GM12892 (cell line): Measurements from ENCODE around the gene C10orf90.

ENCODE experiments used
- DNase-seq: peaks from one replicate; pipeline ENCODE4 v3.0.0; 2011; ENCODE audit not compliant: insufficient read length
- FAIRE-seq: peaks from 2 replicates; lab custom pipeline; 2011; peaks lifted over from hg19 to GRCh38; lab: Jason Lieb, UNC
- POLR2A ChIP-seq: IDR thresholded peaks from 2 replicates; pipeline ENCODE4 v1.6.1; 2011; ENCODE audit warnings: low read depth, low read length, control low read depth
- POLR2AphosphoS5 ChIP-seq: IDR thresholded peaks from 2 replicates; pipeline ENCODE4 v1.6.1; 2011; ENCODE audit warnings: low read depth, low read length, control low read depth
- TAF1 ChIP-seq: IDR thresholded peaks from 2 replicates; pipeline ENCODE4 v1.6.1; 2011; ENCODE audit warnings: low read depth, mild to moderate bottlenecking, control low read depth, low read length, borderline replicate concordance

C10orf90 gene

DNA sequence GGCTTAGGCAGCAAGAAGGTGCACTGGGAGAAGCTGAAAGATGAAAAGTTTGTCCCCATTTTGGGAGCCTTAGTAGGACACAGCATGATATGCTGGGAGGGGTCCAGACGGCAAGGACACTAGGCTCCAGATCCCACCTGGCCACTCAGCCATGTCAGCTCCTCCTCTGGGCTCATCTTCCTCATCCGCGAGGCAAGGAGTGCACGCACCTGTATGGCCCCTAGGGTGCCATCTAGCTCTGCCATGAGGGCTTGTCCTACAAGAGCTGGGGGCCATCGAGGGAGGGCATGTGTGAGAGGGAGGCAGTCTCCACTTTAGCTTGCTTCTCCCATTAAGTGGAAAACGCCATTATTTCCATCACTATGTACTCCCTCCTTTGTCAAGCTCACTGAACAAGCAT lies 146.0 kb downstream of the C10orf90 start:
- no peak for DNase-seq
- FAIRE-seq, result no peak
- TF ChIP-seq POLR2A, result no peak
- no peak for TF ChIP-seq TAF1

DNA sequence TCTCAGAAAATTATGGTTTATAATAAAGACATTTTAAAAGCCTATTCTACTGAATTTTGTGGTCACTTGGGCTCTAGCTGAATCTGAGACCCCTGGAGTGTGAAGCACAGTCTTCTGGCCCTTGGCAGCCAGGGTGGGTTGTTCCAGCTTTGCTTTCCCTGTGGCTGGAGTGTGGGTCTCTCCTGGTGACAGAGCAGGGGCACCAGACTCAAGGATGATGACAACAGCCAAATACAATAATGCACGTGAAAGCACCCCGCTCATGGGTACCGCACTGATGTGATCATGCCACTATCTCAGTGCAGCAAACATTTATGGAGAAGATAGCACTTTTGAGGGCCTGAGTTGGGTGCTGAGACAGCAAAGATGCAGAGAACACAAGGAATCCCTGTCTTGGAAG lies 147.4 kb downstream of the C10orf90 start:
- no peak for TF ChIP-seq POLR2AphosphoS5
- no peak for TF ChIP-seq TAF1
- no peak for TF ChIP-seq POLR2A
- DNase-seq (no peak), FAIRE-seq (no peak)

DNA sequence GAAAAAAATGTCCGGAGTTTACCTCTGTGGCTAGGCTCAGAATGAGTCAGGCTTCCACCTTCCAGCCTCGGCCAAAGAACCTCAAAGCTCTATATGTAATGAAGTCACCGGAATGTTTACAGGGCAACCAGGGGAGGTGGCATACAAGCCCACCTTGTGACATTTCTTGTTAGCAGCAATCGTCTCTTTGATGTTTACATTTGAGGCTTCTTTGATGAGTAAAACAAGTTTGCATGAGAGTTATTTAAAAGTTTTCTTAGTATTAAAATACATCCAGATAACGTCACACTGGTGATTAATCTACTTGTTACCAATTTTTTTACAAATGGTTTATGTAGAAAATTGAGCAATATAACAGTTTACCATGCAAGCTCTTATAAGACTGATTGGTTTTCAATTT lies 149.1 kb downstream of the C10orf90 start:
- no peak for DNase-seq
- TF ChIP-seq POLR2A, result no peak
- TF ChIP-seq TAF1, result no peak
- TF ChIP-seq POLR2AphosphoS5, result no peak
- FAIRE-seq, result no peak

DNA sequence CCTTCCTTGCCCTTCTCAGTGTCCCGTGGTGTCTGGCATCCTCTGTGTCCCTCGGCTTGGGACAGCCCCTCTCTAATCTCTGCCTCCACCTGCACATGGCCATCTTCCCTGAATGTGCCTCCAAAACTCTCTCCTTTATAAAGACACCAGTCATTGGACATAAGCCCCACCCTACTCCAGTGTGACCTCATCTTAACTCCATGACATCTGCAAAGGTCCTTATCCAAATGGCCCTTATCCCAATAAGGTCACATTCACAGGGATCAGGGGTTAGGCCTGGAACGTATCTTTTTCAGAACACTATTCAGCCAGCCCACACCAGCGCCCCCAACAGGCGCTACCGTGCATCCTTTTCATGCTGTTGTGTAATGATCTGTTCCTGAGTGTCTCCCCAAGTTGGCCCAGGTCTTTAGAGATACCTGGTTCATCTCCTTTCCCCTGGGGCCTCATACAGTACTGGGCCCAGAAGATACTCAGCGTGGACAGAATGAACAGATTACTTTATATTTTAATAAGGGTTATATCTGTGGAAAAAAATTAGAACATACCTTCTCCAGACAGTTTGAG lies 149.7 kb downstream of the C10orf90 start:
- no peak for TF ChIP-seq TAF1
- TF ChIP-seq POLR2AphosphoS5, result no peak
- no peak for TF ChIP-seq POLR2A
- FAIRE-seq, result no peak
- DNase-seq, result no peak

DNA sequence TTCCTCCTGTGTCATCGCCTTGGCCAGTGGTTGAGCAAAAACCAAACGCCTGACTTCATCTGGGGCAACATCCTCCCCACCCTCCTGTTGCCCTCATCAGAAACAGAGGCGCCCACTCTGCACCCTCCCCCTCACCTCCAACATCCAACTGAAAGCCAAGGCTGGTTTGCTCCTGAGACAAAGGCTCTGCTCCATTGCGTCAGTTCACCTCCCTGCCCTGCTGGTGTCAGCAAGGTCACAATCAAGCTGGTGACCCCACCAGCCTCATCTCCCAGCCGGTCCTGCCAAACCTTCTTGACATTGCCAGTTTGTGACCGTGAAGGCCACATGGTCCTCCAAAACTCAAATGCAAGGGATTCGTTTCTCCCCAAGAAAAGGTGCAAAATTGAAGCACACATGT lies 150.5 kb downstream of the C10orf90 start:
- no peak for FAIRE-seq
- no peak for DNase-seq
- TF ChIP-seq POLR2AphosphoS5, result no peak
- no peak for TF ChIP-seq TAF1
- TF ChIP-seq POLR2A, result no peak

DNA sequence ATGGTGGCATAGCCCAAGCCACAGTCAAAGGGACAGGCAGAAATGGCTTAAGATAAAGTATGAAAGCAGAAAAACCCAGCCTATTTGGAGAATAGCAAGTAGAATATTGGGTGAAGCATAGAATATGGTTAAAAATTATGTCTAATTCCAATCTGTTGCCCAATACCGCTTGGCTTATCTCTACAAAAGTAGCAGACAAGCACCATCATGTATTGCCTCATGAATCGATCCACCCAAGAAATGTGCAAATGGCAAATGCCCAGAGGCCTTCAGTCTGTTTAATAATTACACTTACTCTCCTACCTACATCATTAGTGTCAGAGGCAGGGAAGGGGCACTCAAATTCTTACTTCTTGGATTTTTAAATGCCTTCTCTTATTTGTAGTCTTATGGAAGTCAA lies 151.3 kb downstream of the C10orf90 start:
- FAIRE-seq, result no peak

DNA sequence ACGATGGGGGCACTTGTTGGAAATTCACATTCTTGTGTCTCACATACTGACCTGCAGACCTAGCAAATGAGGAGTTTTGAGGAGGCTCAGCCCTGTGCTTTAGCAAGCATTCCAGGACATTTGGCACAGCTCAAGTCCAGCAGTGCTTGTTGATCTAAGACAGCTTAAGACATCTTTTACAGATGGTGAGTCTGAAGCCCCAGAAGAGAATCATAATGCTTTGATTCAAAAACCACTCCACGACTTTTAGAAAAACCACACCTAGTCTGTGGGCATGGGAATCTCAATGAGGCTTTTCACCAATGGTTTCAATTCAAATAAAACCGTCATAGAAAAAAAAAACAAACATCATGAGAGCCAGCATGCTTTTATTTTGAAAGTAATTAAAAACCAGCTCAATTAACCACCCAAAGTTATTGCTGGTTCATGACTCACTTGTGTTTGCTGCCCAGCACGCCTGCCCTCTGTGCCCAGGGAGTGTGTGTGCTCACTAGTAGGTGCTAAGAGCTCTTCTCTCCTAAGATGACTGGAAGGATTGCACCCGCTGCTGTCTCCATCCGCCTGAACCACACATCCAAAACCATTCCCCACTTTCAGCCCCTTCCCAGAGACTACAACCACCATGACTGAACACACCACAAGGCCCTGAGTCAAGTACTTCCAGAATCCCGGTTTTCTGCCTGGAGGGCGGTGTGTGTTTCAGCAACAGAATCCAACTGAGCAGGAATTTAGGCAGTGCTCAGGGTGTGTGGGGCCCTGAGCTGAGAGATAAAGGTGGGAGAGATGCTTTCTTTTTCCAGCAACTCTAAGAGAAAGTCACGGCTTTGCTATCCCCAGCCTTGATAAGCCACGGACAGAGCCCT lies 152.0 kb downstream of the C10orf90 start:
- no peak for FAIRE-seq
- no peak for DNase-seq
- TF ChIP-seq POLR2A (no peak), TAF1 (no peak), POLR2AphosphoS5 (no peak)

More for the DNA sequence above, 151.3 kb downstream of the C10orf90 start:
- no peak for TF ChIP-seq POLR2A
- no peak for DNase-seq

DNA sequence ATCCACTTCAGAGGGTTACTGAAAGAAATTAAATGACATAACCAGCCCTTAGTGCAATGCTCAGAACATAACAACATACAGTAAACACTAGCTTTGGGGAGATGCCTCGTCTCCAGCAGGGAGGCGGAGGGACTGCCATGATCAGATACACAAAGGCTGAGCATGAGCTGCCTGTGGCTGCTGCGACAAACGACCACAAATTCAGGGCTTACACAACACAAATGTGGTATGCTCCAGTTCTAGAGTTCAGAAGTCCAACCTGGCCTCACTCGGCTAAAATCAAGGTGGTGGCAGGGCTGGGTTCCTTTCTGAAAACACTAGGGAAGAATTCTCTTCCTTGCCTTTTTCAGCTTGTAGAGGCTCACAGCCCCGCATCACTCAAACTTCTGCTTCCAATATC lies 154.0 kb downstream of the C10orf90 start:
- TF ChIP-seq POLR2AphosphoS5, result no peak
- no peak for TF ChIP-seq POLR2A
- TF ChIP-seq TAF1, result no peak
- FAIRE-seq (no peak), DNase-seq (no peak)

DNA sequence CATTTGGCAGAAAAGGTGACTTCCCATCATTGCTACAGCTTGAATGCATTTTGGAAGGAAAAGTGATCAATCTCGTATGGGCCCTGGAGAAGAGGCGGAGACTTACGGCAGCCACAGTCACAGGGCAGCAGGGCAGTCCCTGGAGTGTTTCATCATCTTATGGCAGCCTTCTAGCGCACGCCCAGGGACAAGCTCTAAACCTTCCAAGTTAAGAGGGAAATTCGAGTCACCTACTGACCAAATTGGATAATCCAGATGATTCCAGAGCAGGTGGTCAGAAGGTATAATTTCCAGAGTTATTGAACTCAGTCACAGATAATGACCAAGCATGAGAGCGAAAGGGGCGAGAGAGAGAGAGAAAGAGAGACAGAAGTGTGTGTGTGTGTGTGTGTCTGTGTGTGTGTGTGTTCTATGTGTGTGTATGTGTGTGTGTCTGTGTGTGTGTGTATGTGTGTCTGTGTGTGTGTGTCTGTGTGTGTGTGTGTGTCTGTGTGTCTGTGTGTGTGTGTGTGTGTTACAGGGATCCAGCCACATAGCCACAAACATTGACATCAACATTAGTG lies 158.5 kb downstream of the C10orf90 start:
- FAIRE-seq, result no peak
- no peak for TF ChIP-seq POLR2AphosphoS5
- DNase-seq, result no peak

DNA sequence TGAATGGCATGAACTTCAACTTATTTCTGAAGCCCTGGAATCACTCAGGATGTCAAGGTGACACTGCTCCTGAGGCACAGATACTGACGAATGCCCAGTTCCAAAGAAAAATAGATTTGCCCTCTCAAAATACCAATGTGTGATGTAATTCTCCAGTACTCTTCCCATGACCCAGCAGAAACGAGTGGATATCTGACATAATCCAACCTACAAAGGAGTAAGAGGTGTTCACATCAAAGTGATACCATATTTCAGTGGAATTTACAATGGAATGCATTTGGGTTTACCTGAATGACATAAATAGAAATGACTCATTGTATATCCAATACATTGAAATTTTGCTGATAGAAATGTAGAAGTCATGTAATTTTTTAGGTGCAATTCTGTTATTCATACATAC lies 161.3 kb downstream of the C10orf90 start:
- DNase-seq (no peak), FAIRE-seq (no peak)
- TF ChIP-seq POLR2A (no peak), TAF1 (no peak), POLR2AphosphoS5 (no peak)

DNA sequence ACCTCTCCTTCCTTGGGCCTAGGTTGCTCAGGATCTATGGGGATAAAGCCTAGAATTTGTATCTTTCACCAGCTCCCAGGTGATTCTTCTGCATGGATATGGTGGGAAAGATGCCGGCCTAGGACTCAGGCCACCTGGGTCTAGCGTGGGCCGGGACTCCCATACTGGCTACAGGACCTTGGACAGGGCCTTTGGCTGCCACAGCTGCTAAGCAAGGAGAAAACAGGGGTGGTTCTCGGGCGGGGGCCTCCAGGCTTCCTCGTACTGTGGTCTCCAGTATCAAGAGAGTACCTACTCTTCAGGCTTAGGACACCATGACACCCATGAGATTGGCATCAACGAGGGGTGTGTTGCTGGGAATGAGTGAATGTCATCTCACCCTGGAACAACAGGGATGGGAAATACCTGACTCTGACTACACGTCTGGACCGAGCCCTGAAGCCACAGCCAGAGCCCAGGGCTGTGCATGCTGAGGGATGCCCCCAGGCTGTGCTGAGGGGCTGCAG lies 161.9 kb downstream of the C10orf90 start:
- DNase-seq (no peak), FAIRE-seq (no peak)
- no peak for TF ChIP-seq POLR2A
- no peak for TF ChIP-seq TAF1
- no peak for TF ChIP-seq POLR2AphosphoS5

DNA sequence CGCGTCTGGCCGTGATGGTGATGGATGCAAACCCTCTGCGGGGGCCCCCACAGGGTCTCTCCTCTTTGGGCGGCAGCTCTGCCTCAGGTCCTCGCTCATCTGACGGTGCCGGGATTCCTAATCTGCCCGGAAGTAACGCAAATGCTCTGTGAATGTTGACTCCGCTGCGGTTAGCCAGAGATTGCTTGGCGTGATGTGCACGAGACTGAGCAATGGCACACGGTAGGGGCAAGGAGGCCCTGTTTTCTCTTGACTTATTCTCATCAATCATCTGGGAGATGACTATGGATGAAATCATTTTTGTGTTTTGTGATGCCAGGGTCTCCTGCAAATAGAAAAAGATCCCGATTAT lies 165.8 kb downstream of the C10orf90 start:
- no peak for TF ChIP-seq POLR2A
- TF ChIP-seq POLR2AphosphoS5, result no peak
- TF ChIP-seq TAF1, result no peak
- DNase-seq, result no peak
- FAIRE-seq, result no peak

DNA sequence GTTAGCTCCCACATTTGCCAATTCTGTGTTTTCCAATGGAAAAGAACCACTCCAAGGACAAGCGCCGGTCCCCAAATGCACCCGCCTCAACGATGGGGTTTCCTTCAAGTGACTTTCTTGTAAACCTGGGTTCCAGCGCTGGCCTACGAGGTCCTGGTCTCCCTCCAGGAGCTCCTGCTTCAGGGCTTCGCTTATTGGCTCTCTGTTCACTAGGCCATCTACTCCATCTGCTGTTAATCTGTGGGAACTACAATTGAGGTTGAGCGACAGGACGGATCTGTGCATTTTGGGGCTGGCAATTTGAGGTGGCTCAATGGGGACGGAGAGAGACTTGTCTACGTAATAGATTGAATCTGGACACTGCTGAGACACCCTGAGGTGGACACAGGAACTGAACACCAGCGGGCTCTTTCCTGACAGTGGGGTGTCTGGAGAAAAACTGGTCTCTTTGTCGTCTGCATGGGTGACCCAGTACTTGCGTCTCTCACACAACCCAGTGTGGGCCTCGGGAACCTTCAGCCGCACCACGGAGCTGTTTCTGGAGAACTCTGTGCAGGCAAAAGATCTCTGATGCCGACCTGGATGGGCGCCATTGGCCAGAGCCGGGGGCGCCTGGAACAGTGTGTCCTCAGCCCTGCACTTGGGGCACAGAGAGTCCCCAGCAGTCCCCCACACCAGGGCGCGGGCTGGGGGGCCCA lies 166.3 kb downstream of the C10orf90 start:
- FAIRE-seq (peak; percentile 42), DNase-seq (peak; percentile 16)
- no peak for TF ChIP-seq POLR2AphosphoS5
- no peak for TF ChIP-seq POLR2A
- TF ChIP-seq TAF1, result no peak
